ENCODE results near the gene IFT80.

IFT80 gene

DNA sequence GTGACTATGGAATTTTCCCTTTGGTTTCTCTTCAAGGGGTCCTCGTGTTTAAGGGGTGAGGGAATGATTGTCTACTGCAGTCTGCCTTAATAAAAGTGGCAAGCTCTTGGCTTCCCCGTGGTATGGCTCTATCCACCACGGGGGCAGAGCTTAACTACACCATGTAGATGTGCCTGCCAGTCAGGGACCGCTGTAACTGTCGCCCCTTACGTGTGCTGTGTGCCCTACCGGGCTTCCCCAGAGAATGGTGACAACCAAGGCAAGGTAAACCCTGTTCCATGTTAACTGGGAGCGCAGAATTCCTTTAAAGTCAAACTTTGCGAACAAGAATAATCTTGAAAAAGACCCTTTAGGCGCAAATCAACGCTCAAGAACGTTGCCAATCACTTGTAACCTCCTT lies 174.8 kb downstream of the IFT80 start:
- Mint-ChIP-seq H3K27me3 (peaks cover 42% of the 10 kb centered on the region), H3K9me3 (no peaks in the 10 kb centered on the region), H3K4me3 (peak overlapping the region; percentile 86), H3K36me3 (no peaks in the 10 kb centered on the region), H3K27ac (no peak overlapping the region), H3K4me1 (peaks cover 12% of the 10 kb centered on the region)

DNA sequence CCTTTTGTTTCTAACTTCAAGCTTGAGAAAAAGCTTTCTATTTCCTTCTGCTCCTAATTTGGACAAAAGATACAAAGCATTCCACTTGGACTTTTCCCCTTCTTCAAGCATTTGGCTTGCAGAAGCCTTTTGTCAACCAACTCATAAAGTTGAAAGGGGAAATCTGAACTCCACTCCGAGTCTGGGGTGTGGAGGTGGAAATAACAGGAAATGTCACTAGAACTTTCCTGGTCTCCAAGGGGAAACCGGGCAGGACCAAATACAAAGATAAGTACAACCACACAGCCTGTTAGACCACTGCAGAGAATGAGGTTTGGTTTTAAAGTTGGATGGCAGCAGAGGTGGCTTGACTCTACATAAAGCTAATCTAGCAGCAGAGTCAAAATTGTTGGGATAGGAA lies 178.0 kb downstream of the IFT80 start:
- peaks cover 5% of the 10 kb centered on the region for H3K4me1 Mint-ChIP-seq
- peaks cover 37% of the 10 kb centered on the region for H3K27me3 Mint-ChIP-seq
- no peaks in the 10 kb centered on the region for H3K9me3 Mint-ChIP-seq
- H3K27ac Mint-ChIP-seq: no peak overlapping the region
- no peak overlapping the region for H3K4me3 Mint-ChIP-seq
- no peaks in the 10 kb centered on the region for H3K36me3 Mint-ChIP-seq

DNA sequence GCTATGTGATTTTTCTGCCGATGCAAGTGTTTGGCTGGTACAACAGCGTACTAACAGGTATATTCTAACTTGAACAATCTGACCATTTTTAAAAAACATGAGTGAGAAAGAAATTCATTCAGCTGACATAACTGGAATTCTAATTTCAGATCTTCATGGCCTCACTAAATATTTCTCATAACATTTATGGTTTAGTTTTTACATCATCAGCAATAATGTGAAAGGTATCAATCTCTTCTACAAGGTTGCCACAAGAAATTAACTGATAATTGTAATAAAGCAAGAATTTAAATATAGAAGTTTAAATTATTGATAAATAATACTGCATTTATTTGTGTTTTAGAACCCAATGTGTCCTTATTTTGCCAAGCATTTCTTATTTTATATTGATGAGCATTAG lies 179.0 kb downstream of the IFT80 start:
- Mint-ChIP-seq H3K36me3 (no peaks in the 10 kb centered on the region), H3K27ac (no peak overlapping the region), H3K4me1 (peaks cover 4% of the 10 kb centered on the region), H3K27me3 (peaks cover 39% of the 10 kb centered on the region), H3K9me3 (no peaks in the 10 kb centered on the region), H3K4me3 (no peak overlapping the region)

DNA sequence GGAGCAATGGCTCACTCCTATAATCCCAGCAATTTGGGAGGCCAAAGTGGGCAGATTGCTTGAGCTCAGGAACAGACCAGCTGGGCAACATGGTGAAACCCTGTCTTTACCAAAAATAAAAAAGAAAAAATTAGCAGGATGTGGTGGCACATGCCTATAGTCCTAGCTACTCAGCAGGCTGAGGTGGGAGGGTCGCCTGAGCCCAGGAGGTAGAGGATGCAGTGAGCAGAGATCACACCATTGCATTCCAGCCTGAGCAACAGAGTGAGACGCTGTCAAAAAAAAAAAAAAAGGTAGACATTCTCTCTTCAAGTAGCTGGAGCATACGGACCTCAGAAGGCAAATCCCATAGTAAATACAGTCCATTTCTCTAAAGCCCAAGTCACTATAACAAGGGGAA lies 180.9 kb downstream of the IFT80 start:
- Mint-ChIP-seq H3K27ac (no peak overlapping the region), H3K27me3 (peaks cover 34% of the 10 kb centered on the region), H3K4me1 (no peaks in the 10 kb centered on the region), H3K9me3 (no peaks in the 10 kb centered on the region), H3K4me3 (no peak overlapping the region), H3K36me3 (no peaks in the 10 kb centered on the region)

DNA sequence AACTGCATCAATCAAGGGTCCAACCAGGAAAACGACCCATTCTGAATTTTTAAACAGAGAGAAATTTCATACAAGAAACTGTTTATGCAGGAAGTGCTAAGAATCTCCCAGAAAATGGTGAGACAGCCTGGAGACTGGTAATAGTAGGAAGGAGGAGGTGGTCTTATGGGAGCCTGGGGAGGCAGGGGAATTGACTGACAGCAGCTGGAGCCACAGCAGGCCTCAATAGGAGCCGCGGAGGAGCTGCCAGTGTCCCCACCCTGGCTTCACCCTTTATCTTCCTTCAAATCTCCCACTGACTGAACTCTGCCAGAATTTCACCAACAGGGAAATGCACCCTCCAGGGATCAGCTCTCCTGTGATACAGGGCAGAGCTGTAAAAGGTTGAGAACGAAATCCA lies 181.3 kb downstream of the IFT80 start:
- H3K27me3 Mint-ChIP-seq: peaks cover 32% of the 10 kb centered on the region
- no peaks in the 10 kb centered on the region for H3K36me3 Mint-ChIP-seq
- H3K27ac Mint-ChIP-seq: no peak overlapping the region
- no peak overlapping the region for H3K4me3 Mint-ChIP-seq
- H3K9me3 Mint-ChIP-seq: no peaks in the 10 kb centered on the region
- H3K4me1 Mint-ChIP-seq: no peaks in the 10 kb centered on the region

DNA sequence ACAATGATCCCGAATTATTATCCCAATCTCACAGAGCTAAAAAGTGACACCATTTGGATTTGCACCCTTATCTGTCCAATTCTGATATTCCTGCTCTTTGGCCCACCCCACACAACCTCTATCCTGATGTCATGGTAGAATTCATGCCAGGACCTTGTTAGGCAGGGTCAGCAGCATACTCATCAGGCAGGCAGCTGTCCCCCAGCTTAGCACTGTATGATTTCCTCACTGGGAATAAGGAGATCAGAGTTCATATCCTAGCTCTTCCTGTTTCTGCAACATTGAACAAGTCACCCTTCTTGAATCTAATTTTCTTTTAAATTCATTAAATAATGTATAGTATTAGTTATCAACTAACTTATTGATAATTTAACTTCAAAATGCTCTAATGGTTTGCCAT lies 185.8 kb downstream of the IFT80 start:
- no peak overlapping the region for H3K4me3 Mint-ChIP-seq
- no peak overlapping the region for H3K27ac Mint-ChIP-seq
- H3K9me3 Mint-ChIP-seq: no peaks in the 10 kb centered on the region
- H3K27me3 Mint-ChIP-seq: peaks cover 15% of the 10 kb centered on the region
- no peaks in the 10 kb centered on the region for H3K36me3 Mint-ChIP-seq
- no peaks in the 10 kb centered on the region for H3K4me1 Mint-ChIP-seq

DNA sequence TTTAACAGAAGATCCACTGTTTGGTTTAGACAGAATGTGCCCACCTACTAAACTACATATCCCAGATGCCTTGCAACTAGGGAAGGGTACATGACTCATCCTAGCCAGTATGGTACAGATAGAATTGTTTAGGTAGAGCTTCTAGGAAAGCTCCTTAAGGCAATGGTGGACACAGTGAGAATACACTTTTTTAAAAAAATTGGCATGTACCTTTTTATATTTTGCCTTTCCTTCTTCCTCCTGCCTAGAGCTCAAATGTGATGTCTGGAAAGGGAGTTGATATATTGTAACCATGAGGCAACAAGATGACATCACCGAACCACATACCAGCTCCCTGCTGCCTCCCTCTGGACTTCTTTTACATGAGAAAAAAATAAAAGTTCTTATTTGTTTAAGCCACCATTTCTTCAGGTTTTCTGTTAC lies 188.2 kb downstream of the IFT80 start:
- Mint-ChIP-seq H3K4me3 (no peak overlapping the region), H3K9me3 (no peaks in the 10 kb centered on the region), H3K27ac (no peak overlapping the region), H3K27me3 (peaks cover 17% of the 10 kb centered on the region), H3K36me3 (no peaks in the 10 kb centered on the region), H3K4me1 (no peaks in the 10 kb centered on the region)

DNA sequence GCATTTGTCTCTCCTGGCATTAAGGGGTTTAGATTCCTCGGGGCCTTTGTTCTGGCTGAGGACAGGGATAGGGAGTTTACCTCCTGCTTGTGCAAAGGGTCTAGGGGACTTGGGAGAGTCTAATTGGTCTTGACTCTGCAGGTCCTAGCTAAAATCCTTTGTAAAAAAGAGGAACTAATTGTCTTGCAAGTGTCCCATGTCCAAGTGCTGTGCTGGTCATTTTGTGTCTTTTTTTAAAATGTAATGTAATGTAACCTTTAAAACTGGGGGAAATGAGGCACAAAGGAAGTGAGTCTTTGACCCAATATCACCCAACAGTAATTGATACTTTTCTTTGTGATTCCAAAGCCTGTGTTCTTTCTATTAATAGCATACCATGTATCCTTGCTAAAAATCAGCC lies 188.7 kb downstream of the IFT80 start:
- no peaks in the 10 kb centered on the region for H3K36me3 Mint-ChIP-seq
- H3K9me3 Mint-ChIP-seq: no peaks in the 10 kb centered on the region
- H3K4me1 Mint-ChIP-seq: no peaks in the 10 kb centered on the region
- peaks cover 17% of the 10 kb centered on the region for H3K27me3 Mint-ChIP-seq
- H3K27ac Mint-ChIP-seq: no peak overlapping the region
- no peak overlapping the region for H3K4me3 Mint-ChIP-seq

Data from activated naive CD4-positive, alpha-beta T cell treated with anti-CD3 and anti-CD28 coated beads, Interleukin-2, amount 50 U/mL, for 24 hours (primary cell).